Immature natural killer cell (primary cell): ENCODE data around the gene FOXD4L6. TPM values are rescaled to one million over a fixed set of nuclear protein-coding genes. Genes with fewer than 3 reads are reported as not detected.
"Not testable (repeated sequence)": the region's sequence is repeated elsewhere in the genome, so short reads cannot be mapped to it uniquely, and the experiment has no call there.

Experiments
- DNase-seq, 3 donors: peaks; one replicate each; pipeline ENCODE4 v3.0.0; 2022; ENCODE audit warnings: mixed read lengths in 1 of 3
- H3K27ac Mint-ChIP-seq, 6 donors: one replicate each; pipeline ENCODE4 v1.8.0; 2020; ENCODE audit warnings: mixed read lengths in 6 of 6, mild to moderate bottlenecking in 5 of 6, inconsistent platforms in 4 of 6, moderate library complexity in 3 of 6
- H3K27me3 Mint-ChIP-seq, 3 donors: one replicate each; pipeline ENCODE4 v1.8.0; 2020 to 2021; ENCODE audit warnings: low read depth in 3 of 3, mild to moderate bottlenecking in 3 of 3, mixed read lengths in 3 of 3, moderate library complexity in 3 of 3, inconsistent platforms in 1 of 3
- H3K36me3 Mint-ChIP-seq, 3 donors: one replicate each; pipeline ENCODE4 v1.8.0; 2020; ENCODE audit warnings: mixed read lengths in 3 of 3, inconsistent platforms in 2 of 3, mild to moderate bottlenecking in 2 of 3
- H3K4me1 Mint-ChIP-seq, 2 donors: one replicate each; pipeline ENCODE4 v1.8.0; 2020; ENCODE audit warnings: inconsistent platforms in 2 of 2, mild to moderate bottlenecking in 2 of 2, mixed read lengths in 2 of 2, moderate library complexity in 1 of 2
- H3K4me3 Mint-ChIP-seq, 5 donors: one replicate each; pipeline ENCODE4 v1.8.0; 2020; ENCODE audit warnings: mild to moderate bottlenecking in 5 of 5, mixed read lengths in 5 of 5, inconsistent platforms in 3 of 5, moderate library complexity in 3 of 5
- H3K9me3 Mint-ChIP-seq, 6 donors: one replicate each; pipeline ENCODE4 v1.8.0; 2020; ENCODE audit warnings: mild to moderate bottlenecking in 6 of 6, mixed read lengths in 6 of 6, inconsistent platforms in 4 of 6, moderate library complexity in 3 of 6
- polyA plus RNA-seq, 3 donors: library from polyadenylated mRNA; unstranded; fragments of 300-500 nt; fragmentation: Illumina TruSeq; gene quantifications; one replicate each; pipeline ENCODE4 v1.2.3, GENCODE V29; 2021

The FOXD4L6 gene
- polyA plus RNA-seq, 3 donors from 2014 or later = not detected

- H3K27ac Mint-ChIP-seq, H3K4me1 Mint-ChIP-seq, H3K4me3 Mint-ChIP-seq, DNase-seq, H3K36me3 Mint-ChIP-seq, H3K27me3 Mint-ChIP-seq, H3K9me3 Mint-ChIP-seq: not testable (repeated sequence)
These were observed 17.6 kb downstream of the FOXD4L6 start for GRCh38 chr9:41110913-41111312.

GRCh38 chr9:41109253-41109652 lies 19.2 kb downstream of the FOXD4L6 start:
- H3K27me3 Mint-ChIP-seq, H3K36me3 Mint-ChIP-seq: not testable (repeated sequence)

GRCh38 chr9:41108816-41109215 lies 19.7 kb downstream of the FOXD4L6 start:
- H3K4me3 Mint-ChIP-seq, DNase-seq, H3K27me3 Mint-ChIP-seq, H3K36me3 Mint-ChIP-seq, H3K9me3 Mint-ChIP-seq, H3K27ac Mint-ChIP-seq, H3K4me1 Mint-ChIP-seq: not testable (repeated sequence)

More at GRCh38 chr9:41109253-41109652, 19.2 kb downstream of the FOXD4L6 start:
- not testable (repeated sequence) for H3K4me3 Mint-ChIP-seq, H3K27ac Mint-ChIP-seq, H3K9me3 Mint-ChIP-seq, H3K4me1 Mint-ChIP-seq, DNase-seq

- H3K9me3 Mint-ChIP-seq, H3K4me3 Mint-ChIP-seq, H3K36me3 Mint-ChIP-seq, H3K4me1 Mint-ChIP-seq, H3K27ac Mint-ChIP-seq, DNase-seq, H3K27me3 Mint-ChIP-seq: not testable (repeated sequence)
These were observed 21.9 kb downstream of the FOXD4L6 start for GRCh38 chr9:41106472-41107116.

- H3K9me3 Mint-ChIP-seq, DNase-seq, H3K27me3 Mint-ChIP-seq, H3K4me1 Mint-ChIP-seq, H3K36me3 Mint-ChIP-seq, H3K27ac Mint-ChIP-seq, H3K4me3 Mint-ChIP-seq: not testable (repeated sequence)
These were observed 22.8 kb downstream of the FOXD4L6 start for GRCh38 chr9:41105557-41106253.

- H3K27ac Mint-ChIP-seq, H3K4me1 Mint-ChIP-seq, H3K9me3 Mint-ChIP-seq, DNase-seq, H3K4me3 Mint-ChIP-seq, H3K27me3 Mint-ChIP-seq, H3K36me3 Mint-ChIP-seq: not testable (repeated sequence)
These were observed 23.9 kb downstream of the FOXD4L6 start for GRCh38 chr9:41104542-41104941.

- H3K36me3 Mint-ChIP-seq, H3K4me1 Mint-ChIP-seq, H3K27ac Mint-ChIP-seq, H3K9me3 Mint-ChIP-seq, H3K4me3 Mint-ChIP-seq, H3K27me3 Mint-ChIP-seq, DNase-seq: not testable (repeated sequence)
These were observed 28.0 kb downstream of the FOXD4L6 start for GRCh38 chr9:41100508-41100907.

GRCh38 chr9:41098759-41099158 lies 29.7 kb downstream of the FOXD4L6 start:
- not testable (repeated sequence) for DNase-seq, H3K27ac Mint-ChIP-seq, H3K36me3 Mint-ChIP-seq, H3K9me3 Mint-ChIP-seq, H3K4me1 Mint-ChIP-seq, H3K4me3 Mint-ChIP-seq, H3K27me3 Mint-ChIP-seq

GRCh38 chr9:41095060-41095459 lies 33.4 kb downstream of the FOXD4L6 start:
- not testable (repeated sequence) for H3K36me3 Mint-ChIP-seq, H3K27me3 Mint-ChIP-seq, H3K4me1 Mint-ChIP-seq, DNase-seq, H3K4me3 Mint-ChIP-seq, H3K27ac Mint-ChIP-seq, H3K9me3 Mint-ChIP-seq

GRCh38 chr9:41094010-41094773 lies 34.3 kb downstream of the FOXD4L6 start:
- not testable (repeated sequence) for H3K36me3 Mint-ChIP-seq, H3K27me3 Mint-ChIP-seq, H3K27ac Mint-ChIP-seq, DNase-seq, H3K9me3 Mint-ChIP-seq, H3K4me1 Mint-ChIP-seq, H3K4me3 Mint-ChIP-seq

GRCh38 chr9:41090922-41091321 lies 37.6 kb downstream of the FOXD4L6 start:
- not testable (repeated sequence) for H3K36me3 Mint-ChIP-seq, H3K27me3 Mint-ChIP-seq, H3K27ac Mint-ChIP-seq, H3K4me1 Mint-ChIP-seq, H3K4me3 Mint-ChIP-seq, H3K9me3 Mint-ChIP-seq, DNase-seq

- not testable (repeated sequence) for H3K9me3 Mint-ChIP-seq, H3K4me3 Mint-ChIP-seq, H3K4me1 Mint-ChIP-seq, H3K27me3 Mint-ChIP-seq, H3K27ac Mint-ChIP-seq, DNase-seq, H3K36me3 Mint-ChIP-seq
These were observed 38.1 kb downstream of the FOXD4L6 start for GRCh38 chr9:41090386-41090785.

- peak overlapping the region in 1 of 5 donors; percentile 11 for H3K4me3 Mint-ChIP-seq
- H3K27me3 Mint-ChIP-seq, H3K9me3 Mint-ChIP-seq, H3K27ac Mint-ChIP-seq, H3K4me1 Mint-ChIP-seq, H3K36me3 Mint-ChIP-seq: not testable (repeated sequence)
- peak; percentile 17 to 32 (median 28) for DNase-seq
These were observed 39.9 kb downstream of the FOXD4L6 start for GRCh38 chr9:41088450-41089059.

- not testable (repeated sequence) for H3K9me3 Mint-ChIP-seq
These were observed 40.6 kb downstream of the FOXD4L6 start for GRCh38 chr9:41087929-41088328.

More at GRCh38 chr9:41087929-41088328, 40.6 kb downstream of the FOXD4L6 start:
- H3K27ac Mint-ChIP-seq, H3K4me1 Mint-ChIP-seq, H3K36me3 Mint-ChIP-seq, H3K4me3 Mint-ChIP-seq, H3K27me3 Mint-ChIP-seq, DNase-seq: not testable (repeated sequence)
